ENCODE results near the gene SPAAR.

SPAAR gene

GRCh38 chr9:35869621-35870216, 39.6 kb upstream of the SPAAR start:
- H3K79me2 ChIP-seq (ENCODE audit: insufficient read depth, low read depth): no peaks in the 10 kb centered on the region
- no peak overlapping the region for H2AFZ ChIP-seq (ENCODE audit: low read depth)
- no peak overlapping the region for H3K27ac ChIP-seq
- TF ChIP-seq CTCF (conservative IDR thresholded peaks at IDR 0.05; ENCODE audit: low read depth, low read length): no peak
- no peak overlapping the region for H3K4me2 ChIP-seq
- H3K36me3 ChIP-seq (ENCODE audit: insufficient read depth): no peaks in the 10 kb centered on the region
- H3K9ac ChIP-seq: no peak overlapping the region
- no peak overlapping the region for H3K4me3 ChIP-seq (IDR thresholded peaks at IDR 0.05; ENCODE audit: insufficient read depth, low read depth, low read length)
- no peaks in the 10 kb centered on the region for H4K20me1 ChIP-seq (ENCODE audit: insufficient read depth)
- peaks cover 11% of the 10 kb centered on the region for H3K4me1 ChIP-seq (ENCODE audit: low read depth, poor library complexity, severe bottlenecking)
- no peaks in the 10 kb centered on the region for H3K27me3 ChIP-seq (ENCODE audit: insufficient read depth, low read depth)

- TF ChIP-seq CTCF (conservative IDR thresholded peaks at IDR 0.05; ENCODE audit: low read depth, low read length): no peak
- Histone ChIP-seq H3K9ac (no peak within 1 kb of the TSS), H3K27ac (no peak within 1 kb of the TSS), H2AFZ (ENCODE audit: low read depth) (no peak within 1 kb of the TSS), H3K4me2 (no peak within 1 kb of the TSS), H3K36me3 (ENCODE audit: insufficient read depth) (no peaks in the 10 kb centered on the region), H3K79me2 (ENCODE audit: insufficient read depth, low read depth) (no peaks in the 10 kb centered on the region), H3K4me1 (ENCODE audit: low read depth, poor library complexity, severe bottlenecking) (peaks cover 11% of the 10 kb centered on the region), H3K4me3 (IDR thresholded peaks at IDR 0.05; ENCODE audit: insufficient read depth, low read depth, low read length) (no peak within 1 kb of the TSS), H4K20me1 (ENCODE audit: insufficient read depth) (no peaks in the 10 kb centered on the region), H3K27me3 (ENCODE audit: insufficient read depth, low read depth) (no peaks in the 10 kb centered on the region)
Measured at GRCh38 chr9:35870351-35870923, 38.9 kb upstream of the SPAAR start, which contains the start of gene OR13J1. Gene OR13J1 (minus strand): TSS chr9:35870401. CDS start chr9:35870401, 0 bp downstream.

- no peak overlapping the region for H3K27ac ChIP-seq
- no peak overlapping the region for H3K4me3 ChIP-seq (IDR thresholded peaks at IDR 0.05; ENCODE audit: insufficient read depth, low read depth, low read length)
- H3K27me3 ChIP-seq (ENCODE audit: insufficient read depth, low read depth): no peaks in the 10 kb centered on the region
- TF ChIP-seq CTCF (conservative IDR thresholded peaks at IDR 0.05; ENCODE audit: low read depth, low read length): no peak
- H3K79me2 ChIP-seq (ENCODE audit: insufficient read depth, low read depth): no peaks in the 10 kb centered on the region
- H2AFZ ChIP-seq (ENCODE audit: low read depth): no peak overlapping the region
- H3K4me2 ChIP-seq: no peak overlapping the region
- H3K4me1 ChIP-seq (ENCODE audit: low read depth, poor library complexity, severe bottlenecking): peaks cover 11% of the 10 kb centered on the region
- H4K20me1 ChIP-seq (ENCODE audit: insufficient read depth): no peaks in the 10 kb centered on the region
- H3K9ac ChIP-seq: no peak overlapping the region
- H3K36me3 ChIP-seq (ENCODE audit: insufficient read depth): no peaks in the 10 kb centered on the region
Measured at GRCh38 chr9:35871545-35871944, 37.7 kb upstream of the SPAAR start.

GRCh38 chr9:35872505-35872904, 36.8 kb upstream of the SPAAR start:
- no peak overlapping the region for H3K4me3 ChIP-seq (IDR thresholded peaks at IDR 0.05; ENCODE audit: insufficient read depth, low read depth, low read length)
- H3K36me3 ChIP-seq (ENCODE audit: insufficient read depth): no peaks in the 10 kb centered on the region
- no peaks in the 10 kb centered on the region for H4K20me1 ChIP-seq (ENCODE audit: insufficient read depth)
- H3K4me2 ChIP-seq: no peak overlapping the region
- H3K4me1 ChIP-seq (ENCODE audit: low read depth, poor library complexity, severe bottlenecking): peaks cover 11% of the 10 kb centered on the region
- no peak overlapping the region for H3K9ac ChIP-seq
- TF ChIP-seq CTCF (conservative IDR thresholded peaks at IDR 0.05; ENCODE audit: low read depth, low read length): no peak
- no peaks in the 10 kb centered on the region for H3K79me2 ChIP-seq (ENCODE audit: insufficient read depth, low read depth)
- H3K27ac ChIP-seq: no peak overlapping the region
- no peak overlapping the region for H2AFZ ChIP-seq (ENCODE audit: low read depth)
- no peaks in the 10 kb centered on the region for H3K27me3 ChIP-seq (ENCODE audit: insufficient read depth, low read depth)
